ENCODE measurements around the gene TPPP2.

- TF ChIP-seq EP300 (IDR thresholded peaks at IDR 0.05) (no peak), POLR2A (IDR thresholded peaks at IDR 0.05) (no peak)
These were observed 26.6 kb downstream of the TPPP2 start for GRCh38 chr14:21056520-21057163.
